Suppressor macrophage (primary cell): ENCODE results near the gene ZNF530.
A peak's percentile ranks its signal among the peaks of the same experiment; 100 is the strongest.

ENCODE experiments used
- DNase-seq, 4 experiments: peaks; one replicate each; pipeline ENCODE4 v3.0.0-alpha.2; 2020 to 2022

Gene ZNF530

DNA sequence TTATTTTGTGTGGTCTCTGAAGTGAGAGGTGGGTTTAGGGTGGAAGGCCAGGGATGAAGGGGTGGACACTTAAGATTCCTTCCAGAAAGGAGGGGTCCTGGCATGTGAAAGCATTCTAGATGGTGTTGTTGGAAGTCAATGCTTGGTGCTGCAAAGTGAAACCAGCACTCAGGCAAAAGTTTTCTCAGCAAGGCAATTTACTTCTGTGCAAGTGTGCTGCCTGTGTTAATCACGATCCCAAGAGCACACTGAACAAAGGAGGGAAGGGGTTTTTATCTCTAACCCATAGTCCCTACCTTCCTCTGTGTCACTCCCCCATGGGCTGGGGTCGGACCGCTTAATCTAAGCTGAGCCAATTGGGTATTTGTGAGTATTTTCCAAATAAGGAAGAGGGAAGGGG is 15.7 kb downstream of the ZNF530 start:
- peak in 2 of 4 experiments; percentile 14 to 25 for DNase-seq

- peak in 1 of 4 experiments; percentile 8 for DNase-seq
These were observed 21.1 kb downstream of the ZNF530 start for GRCh38 chr19:57620673-57621348.

- no peak for DNase-seq
These were observed 23.4 kb downstream of the ZNF530 start for GRCh38 chr19:57623091-57623490.

- DNase-seq = peak; percentile 93 to 97 (median 96)
These were observed 33.5 kb downstream of the ZNF530 start, which contains the start of gene ZNF211 for GRCh38 chr19:57632987-57633831. Gene ZNF211 (plus strand): TSS chr19:57633168. CDS start chr19:57633347, 179 bp downstream.

DNA sequence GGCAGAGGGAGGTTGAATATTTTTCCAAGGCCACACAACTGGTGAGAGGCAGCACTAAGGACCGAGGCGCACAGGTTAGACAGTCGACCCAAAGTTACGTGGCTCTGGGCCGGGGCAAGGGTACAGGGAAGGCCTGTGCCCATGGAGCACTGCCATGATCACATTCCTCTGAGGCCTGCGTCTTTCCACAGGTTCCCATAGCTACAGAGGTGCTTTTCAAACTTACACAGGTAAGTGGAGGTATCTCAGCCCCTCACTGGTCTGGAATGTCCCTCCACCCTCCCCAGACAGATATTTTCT is 34.1 kb downstream of the ZNF530 start:
- no peak for DNase-seq

GRCh38 chr19:57637379-57637778 is 37.7 kb downstream of the ZNF530 start:
- no peak for DNase-seq

GRCh38 chr19:57641715-57642234 is 42.1 kb downstream of the ZNF530 start:
- no peak for DNase-seq

DNA sequence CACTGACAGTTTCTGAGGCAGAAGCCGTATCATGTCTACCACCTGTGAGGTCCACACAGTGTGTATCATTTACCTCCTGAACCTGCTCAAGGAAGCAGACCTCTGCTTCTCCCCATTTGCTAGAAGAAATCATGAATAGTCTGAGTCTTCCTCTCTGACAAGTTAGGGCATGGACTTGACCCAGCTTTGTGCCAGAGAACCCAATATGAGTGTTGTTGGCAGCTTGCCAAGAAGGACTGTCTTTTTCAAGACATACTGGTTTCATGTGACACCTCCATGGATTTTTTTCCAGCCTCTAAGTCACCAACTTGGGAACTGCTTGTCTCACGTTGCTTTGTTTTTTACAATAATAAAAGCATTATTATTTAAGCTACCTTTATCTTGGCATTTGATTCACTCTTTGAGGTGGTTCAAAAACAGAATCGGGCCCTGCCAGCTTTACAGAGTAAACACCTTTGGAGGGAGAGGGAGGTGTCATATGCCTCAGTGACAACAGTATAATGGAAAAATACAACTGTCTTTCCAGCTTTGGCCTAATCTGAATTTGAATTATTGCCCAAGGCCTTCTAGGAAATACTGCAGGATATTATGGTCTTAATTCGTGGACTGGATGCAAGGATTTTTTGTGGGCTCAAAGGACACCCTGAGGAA is 42.8 kb downstream of the ZNF530 start:
- DNase-seq = no peak

DNA sequence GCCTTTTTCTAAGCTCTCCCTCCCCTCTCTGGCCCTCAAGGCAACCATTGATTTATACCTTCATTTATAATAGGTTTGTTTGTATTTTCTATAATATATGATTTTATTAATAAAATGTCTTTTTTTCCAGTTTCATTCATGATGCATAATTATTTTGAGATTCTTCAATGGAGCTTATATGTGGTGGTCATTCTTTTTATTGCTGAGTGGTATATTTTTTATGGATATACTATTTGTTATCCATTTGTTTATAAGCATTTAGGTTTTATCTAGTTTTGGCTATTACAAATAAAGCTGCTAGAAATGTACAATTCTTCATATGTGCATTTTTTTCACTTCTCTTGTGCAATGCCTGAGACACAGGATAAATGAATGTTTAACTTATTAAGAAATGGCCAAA is 44.0 kb downstream of the ZNF530 start:
- DNase-seq = no peak

- DNase-seq = no peak
These were observed 48.8 kb downstream of the ZNF530 start for GRCh38 chr19:57648331-57649003.

DNA sequence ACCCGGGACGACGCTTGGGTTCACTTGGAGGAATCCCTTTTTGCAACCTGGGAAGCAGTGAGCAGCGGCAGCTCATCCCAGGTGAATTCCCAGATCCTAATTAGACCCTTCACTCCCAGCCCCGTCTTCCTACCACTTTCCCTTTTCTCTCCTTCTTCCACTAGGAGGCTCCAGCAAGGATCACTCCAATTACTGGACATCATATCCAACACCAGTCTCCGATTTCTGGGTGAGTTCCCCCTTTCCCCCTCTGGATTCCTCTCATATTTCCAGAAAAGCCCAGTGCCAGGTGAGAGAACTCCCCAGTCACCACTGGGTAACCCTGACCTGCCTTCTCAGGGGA is 51.9 kb downstream of the ZNF530 start:
- no peak for DNase-seq

DNA sequence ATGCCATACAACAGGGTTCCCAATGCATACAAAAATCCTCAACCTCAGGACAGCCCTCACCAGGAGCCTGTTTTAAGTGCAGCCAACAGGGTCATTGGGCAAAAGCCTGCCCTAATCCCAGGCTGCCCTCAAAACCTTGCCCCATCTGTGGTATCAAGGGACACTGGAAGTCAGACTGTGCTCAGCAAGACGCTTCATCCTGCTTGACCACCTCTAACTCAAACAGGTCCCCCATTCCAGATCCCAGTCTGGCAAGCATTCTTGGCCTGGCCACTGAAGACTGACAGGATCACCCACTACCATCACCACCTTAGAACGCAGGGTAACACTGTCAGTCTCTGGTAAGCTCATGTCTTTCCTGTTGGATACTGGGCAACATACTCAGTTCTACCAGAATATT is 54.0 kb downstream of the ZNF530 start:
- DNase-seq = no peak

DNA sequence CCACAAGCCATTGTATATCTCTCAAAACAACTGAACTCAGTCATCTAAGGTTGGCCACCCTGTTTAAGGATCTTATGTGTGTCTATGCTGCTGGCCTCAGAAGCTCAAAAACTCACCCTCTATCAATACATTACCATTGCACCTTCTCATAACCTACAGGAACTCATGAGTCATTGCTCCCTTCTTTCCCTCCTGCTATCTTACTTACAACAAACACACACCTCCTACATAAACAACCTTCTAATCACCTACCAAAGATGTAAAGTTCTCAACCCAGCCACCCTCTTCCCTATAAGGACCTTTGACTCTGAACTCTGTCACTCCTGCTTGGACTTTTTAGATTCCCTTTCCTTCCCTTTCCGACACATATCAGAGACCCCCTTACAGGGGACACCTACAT is 55.8 kb downstream of the ZNF530 start:
- no peak for DNase-seq

DNA sequence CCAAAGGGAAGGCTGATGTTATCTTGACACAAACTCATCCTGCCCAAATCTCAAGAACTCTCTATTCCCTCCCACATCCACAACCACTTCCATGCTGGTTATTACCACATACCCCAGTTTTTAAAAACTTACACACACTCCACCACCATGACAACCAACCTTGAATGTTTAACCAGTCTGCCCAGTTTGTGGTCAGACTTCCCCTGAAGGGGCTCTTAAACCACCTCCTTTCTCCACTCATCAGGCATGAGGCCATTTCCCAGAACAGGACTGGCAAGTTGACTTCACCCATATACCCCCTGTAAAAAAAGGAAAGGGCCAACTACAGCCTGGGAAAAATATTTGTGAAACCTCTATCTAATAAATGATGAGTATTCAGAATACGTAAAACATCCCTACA is 56.7 kb downstream of the ZNF530 start:
- no peak for DNase-seq
